Naive thymus-derived CD8-positive, alpha-beta T cell (primary cell): ENCODE measurements around the gene SORCS2. TPM values are rescaled to one million over a fixed set of nuclear protein-coding genes. Genes with fewer than 3 reads are reported as not detected.

ENCODE experiments used
- ATAC-seq, 2 donors: fragments of 150-1000 bp; cut with Tn5 transposase in 1 of 2; sonication (Bioruptor Pico), chemical (Tn5 transposase) in 1 of 2; 1 replicate in 1 of 2; 2 replicates in 1 of 2; pipeline ENCODE4 v1.10.0; 2021; ENCODE audit warnings: mild to moderate bottlenecking in 2 of 2, moderate library complexity in 2 of 2
- POLR2A ChIA-PET: fragments of 350-600 bp; sonication (Branson Sonifier 250); formaldehyde crosslinking; loops from one replicate; lab custom pipeline; 2021; ENCODE audit warnings: antibody characterized with exemption; lab: Charles Lee
- DNase-seq, 10 donors: peaks; one replicate each; pipeline versions ENCODE4 v3.0.0 to v3.0.0-alpha.2; 2020 to 2022
- H3K27ac Mint-ChIP-seq, 10 donors: one replicate each; pipeline ENCODE4 v1.8.0; 2020 to 2022; ENCODE audit warnings: mild to moderate bottlenecking in 10 of 10, mixed read lengths in 10 of 10, moderate library complexity in 4 of 10, inconsistent platforms in 1 of 10
- H3K27me3 Mint-ChIP-seq, 5 donors: one replicate each; pipeline ENCODE4 v1.8.0; 2021 to 2022; ENCODE audit warnings: mixed read lengths in 5 of 5
- H3K36me3 Mint-ChIP-seq, 3 donors: one replicate each; pipeline ENCODE4 v1.8.0; 2020 to 2022; ENCODE audit warnings: mixed read lengths in 3 of 3, mild to moderate bottlenecking in 2 of 3, inconsistent platforms in 1 of 3
- H3K4me1 Mint-ChIP-seq, 4 donors: one replicate each; pipeline ENCODE4 v1.8.0; 2021 to 2022; ENCODE audit warnings: mixed read lengths in 4 of 4
- H3K4me3 Mint-ChIP-seq, 10 donors: one replicate each; pipeline ENCODE4 v1.8.0; 2020 to 2022; ENCODE audit warnings: mild to moderate bottlenecking in 10 of 10, mixed read lengths in 10 of 10, moderate library complexity in 6 of 10, inconsistent platforms in 1 of 10
- H3K9me3 Mint-ChIP-seq, 9 donors: one replicate each; pipeline ENCODE4 v1.8.0; 2020 to 2022; ENCODE audit warnings: mixed read lengths in 9 of 9, mild to moderate bottlenecking in 3 of 9, inconsistent platforms in 1 of 9, moderate library complexity in 1 of 9
- polyA plus RNA-seq, 3 donors: library from polyadenylated mRNA; unstranded; fragments of 300-500 nt; fragmentation: Illumina TruSeq; gene quantifications; one replicate each; pipeline ENCODE4 v1.2.3, GENCODE V29; 2021
- total RNA-seq, 8 experiments: library from RNA in 2 of 8; stranded (reverse) in 2 of 8; gene quantifications; one replicate each; pipeline ENCODE4 v1.2.3 and lab custom pipeline; 2021 to 2026

The SORCS2 gene
- total and polyA plus RNA-seq, 5 experiments from 2014 or later = not detected

- Mint-ChIP-seq H3K27me3 (peaks cover 6 to 13% (median 10%) of the 10 kb centered on the region in 5 donors), H3K36me3 (no peaks in the 10 kb centered on the region), H3K27ac (no peak overlapping the region), H3K4me3 (no peak overlapping the region), H3K4me1 (peaks cover 0 to 3% (median under 1%) of the 10 kb centered on the region in 4 donors), H3K9me3 (peaks cover 0 to 1% (median 0%) of the 10 kb centered on the region in 9 donors)
- DNase-seq (no peak), ATAC-seq (no peak)
- POLR2A ChIA-PET = no interaction called here
Measured at GRCh38 chr4:7278981-7279380, 86.6 kb downstream of the SORCS2 start.

GRCh38 chr4:7279902-7280301, 87.6 kb downstream of the SORCS2 start:
- peaks cover 8 to 13% (median 10%) of the 10 kb centered on the region in 5 donors for H3K27me3 Mint-ChIP-seq

DNA sequence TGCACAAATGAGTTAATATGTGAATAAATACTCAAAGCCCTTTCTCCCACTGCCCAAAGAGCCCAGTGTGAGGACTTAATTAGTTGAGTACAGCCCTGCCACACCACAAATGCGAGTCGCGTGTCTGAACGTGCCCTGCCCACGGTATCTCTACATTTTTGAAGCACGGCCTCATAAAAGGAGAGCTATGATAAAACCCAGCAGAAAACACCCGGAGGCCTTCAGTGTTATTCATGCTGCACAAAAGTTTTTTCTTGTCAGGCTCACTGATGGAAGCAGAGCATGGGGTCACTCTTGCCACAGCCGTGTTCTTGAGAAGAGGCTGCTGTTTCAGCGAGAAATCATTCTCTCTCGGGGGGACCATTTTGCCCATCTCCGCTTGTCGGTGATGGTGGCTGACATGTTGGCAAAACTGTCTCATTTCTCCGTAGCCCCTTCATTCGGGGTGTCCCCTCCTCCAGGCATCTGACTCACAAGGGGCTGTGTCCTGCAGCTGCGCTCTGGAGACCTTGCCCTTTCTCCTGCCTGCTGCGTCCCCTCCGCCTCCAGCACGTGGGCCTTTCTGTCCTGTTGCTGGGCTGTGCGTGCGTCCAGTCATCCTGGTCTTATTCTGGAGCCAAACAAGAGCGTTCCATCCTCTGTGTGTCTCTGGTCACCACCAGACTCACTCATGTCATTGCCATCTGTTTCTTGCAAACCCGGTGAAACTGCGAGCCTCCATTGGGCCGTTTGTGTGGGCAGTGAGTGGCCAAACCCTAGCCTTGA, 88.8 kb downstream of the SORCS2 start:
- DNase-seq (no peak), ATAC-seq (no peak)
- no peak overlapping the region for H3K27ac Mint-ChIP-seq
- POLR2A ChIA-PET = no interaction called here
- H3K4me3 Mint-ChIP-seq = no peak overlapping the region
- H3K27me3 Mint-ChIP-seq = peaks cover 5 to 16% (median 11%) of the 10 kb centered on the region in 5 donors
- no peaks in the 10 kb centered on the region for H3K36me3 Mint-ChIP-seq
- H3K4me1 Mint-ChIP-seq = peaks cover 0 to 5% (median under 1%) of the 10 kb centered on the region in 4 donors
- no peaks in the 10 kb centered on the region for H3K9me3 Mint-ChIP-seq

More at GRCh38 chr4:7279902-7280301, 87.6 kb downstream of the SORCS2 start:
- Mint-ChIP-seq H3K36me3 (no peaks in the 10 kb centered on the region), H3K4me3 (no peak overlapping the region), H3K4me1 (peaks cover 0 to 3% (median under 1%) of the 10 kb centered on the region in 4 donors), H3K27ac (no peak overlapping the region), H3K9me3 (no peaks in the 10 kb centered on the region)
- POLR2A ChIA-PET = no interaction called here
- no peak for ATAC-seq
- DNase-seq = no peak

DNA sequence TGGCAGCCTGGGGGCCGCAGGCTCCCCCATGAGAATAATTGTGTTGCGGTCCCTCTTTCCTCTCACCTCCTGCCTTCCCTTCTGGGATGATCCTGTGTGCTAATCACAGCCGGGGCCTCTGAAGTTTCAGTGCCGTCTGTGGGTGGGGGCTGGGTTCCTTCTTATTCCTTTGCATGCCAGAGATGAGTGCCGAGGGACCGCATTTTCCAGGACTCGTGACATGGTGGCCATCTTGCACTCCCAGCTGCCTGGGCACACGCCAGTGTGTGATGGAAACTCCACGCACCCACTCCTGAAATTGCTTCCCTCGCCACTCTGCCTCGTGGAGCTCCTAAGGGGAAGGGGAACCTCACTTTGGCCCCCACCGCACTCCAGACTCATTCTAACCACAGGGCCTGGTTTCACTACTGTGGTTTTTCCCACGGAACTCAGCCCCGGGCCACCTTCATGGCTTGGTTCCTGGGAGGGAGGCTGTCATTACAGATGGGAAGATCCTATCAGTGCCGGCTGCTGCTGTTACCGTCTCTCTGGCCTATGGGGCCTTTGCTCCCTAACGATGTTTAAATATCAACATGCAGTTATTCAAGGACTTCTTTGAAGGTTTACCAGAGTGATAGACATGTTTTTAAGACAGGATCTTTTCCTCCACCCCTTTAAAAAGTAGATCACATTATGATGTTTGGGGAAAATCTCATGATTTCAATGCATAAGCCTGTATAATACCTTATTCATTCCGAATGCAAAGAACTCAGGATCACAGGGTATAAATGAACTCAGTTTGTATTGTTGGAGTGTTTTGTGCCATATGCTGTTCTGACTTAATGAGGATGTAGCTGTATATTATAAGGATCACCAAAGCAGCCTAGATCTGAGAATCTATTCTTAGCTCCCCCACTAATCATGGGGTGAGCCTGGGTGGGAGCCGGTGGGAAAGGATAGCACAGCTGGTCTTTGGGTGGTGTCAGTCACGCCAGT, 89.6 kb downstream of the SORCS2 start:
- DNase-seq = no peak
- no peak for ATAC-seq
- Mint-ChIP-seq H3K36me3 (no peaks in the 10 kb centered on the region), H3K9me3 (no peaks in the 10 kb centered on the region), H3K27ac (no peak overlapping the region), H3K27me3 (peaks cover 5 to 24% (median 15%) of the 10 kb centered on the region in 5 donors), H3K4me3 (no peak overlapping the region), H3K4me1 (peaks cover 0 to 5% (median under 1%) of the 10 kb centered on the region in 4 donors)
- POLR2A ChIA-PET = no interaction called here

GRCh38 chr4:7282786-7283440, 90.6 kb downstream of the SORCS2 start:
- peaks cover 0 to 5% (median under 1%) of the 10 kb centered on the region in 4 donors for H3K4me1 Mint-ChIP-seq
- H3K4me3 Mint-ChIP-seq = no peak overlapping the region
- ATAC-seq (no peak), DNase-seq (no peak)
- peaks cover 5 to 29% (median 18%) of the 10 kb centered on the region in 5 donors for H3K27me3 Mint-ChIP-seq
- POLR2A ChIA-PET = no interaction called here
- peak overlapping the region in 1 of 10 donors; percentile 12 for H3K27ac Mint-ChIP-seq
- H3K9me3 Mint-ChIP-seq = no peaks in the 10 kb centered on the region
- H3K36me3 Mint-ChIP-seq = no peaks in the 10 kb centered on the region

DNA sequence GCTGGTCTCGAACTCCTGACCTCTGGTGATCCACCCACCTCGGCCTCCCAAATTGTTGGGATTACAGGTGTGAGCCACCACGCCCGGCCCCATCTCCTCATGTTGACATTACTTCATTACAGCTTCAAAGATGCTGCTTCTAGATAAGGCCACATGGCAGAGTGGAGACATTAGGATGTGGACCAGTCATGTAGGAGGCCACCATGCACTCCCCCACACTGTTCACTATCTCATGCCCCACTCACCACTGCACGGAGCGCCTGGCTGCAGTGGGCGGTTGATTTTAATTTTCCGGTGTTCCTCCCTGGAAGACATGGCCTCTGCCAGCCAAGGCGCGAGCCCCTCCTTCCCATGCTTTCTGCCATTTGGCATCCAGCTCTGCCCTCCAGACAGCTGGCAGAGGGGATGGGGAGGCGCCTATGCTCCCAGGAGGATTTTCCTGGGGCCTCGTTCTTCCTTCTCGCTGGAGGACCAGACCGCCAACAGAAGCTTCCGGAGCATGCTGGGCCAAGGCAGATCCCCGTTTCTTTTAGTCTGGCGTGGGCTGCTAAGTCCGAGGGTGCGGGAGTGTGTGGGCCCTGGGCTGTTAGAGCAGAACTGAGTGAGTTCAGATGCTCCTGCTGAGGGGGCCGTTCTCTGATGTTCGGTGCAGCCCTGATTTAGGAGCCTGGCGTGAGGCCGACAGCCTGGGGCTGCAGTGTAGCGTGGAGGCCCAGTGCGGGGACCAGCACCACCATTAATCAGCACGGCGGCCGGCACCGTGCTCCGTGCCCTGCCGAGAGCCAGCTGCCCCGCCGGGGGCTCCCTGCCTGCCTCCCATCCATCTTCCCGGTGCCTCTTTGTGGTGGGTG, 93.1 kb downstream of the SORCS2 start:
- Mint-ChIP-seq H3K4me1 (peaks cover 0 to 5% (median under 1%) of the 10 kb centered on the region in 4 donors), H3K36me3 (no peaks in the 10 kb centered on the region), H3K4me3 (no peak overlapping the region), H3K9me3 (no peaks in the 10 kb centered on the region), H3K27me3 (peaks cover 5 to 39% (median 23%) of the 10 kb centered on the region in 5 donors), H3K27ac (no peak overlapping the region)
- no peak for DNase-seq
- ATAC-seq = no peak
- POLR2A ChIA-PET = no interaction called here

DNA sequence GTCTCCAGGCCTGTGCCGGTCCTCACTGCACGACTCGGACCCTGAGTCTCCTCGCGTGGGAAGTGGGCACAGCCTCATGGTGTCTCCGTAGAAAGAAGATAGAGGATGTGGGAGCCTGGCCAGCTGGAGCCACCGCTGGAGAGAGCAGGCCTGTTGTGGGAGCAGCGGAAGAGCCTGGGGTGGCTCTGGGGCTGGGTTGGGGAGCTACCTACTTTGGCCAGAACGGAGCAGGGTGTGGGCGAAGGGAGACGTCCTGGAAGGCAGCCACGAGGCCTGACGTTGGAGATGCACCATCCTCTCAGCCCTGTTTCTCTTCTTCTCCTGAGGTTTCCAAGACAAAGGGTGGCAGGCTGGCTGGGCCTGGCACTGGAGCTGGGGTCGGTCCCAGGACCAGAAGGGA, 93.8 kb downstream of the SORCS2 start:
- Mint-ChIP-seq H3K4me3 (no peak overlapping the region), H3K27me3 (peaks cover 5 to 39% (median 23%) of the 10 kb centered on the region in 5 donors), H3K4me1 (peaks cover 0 to 5% (median under 1%) of the 10 kb centered on the region in 4 donors), H3K36me3 (no peaks in the 10 kb centered on the region), H3K27ac (no peak overlapping the region), H3K9me3 (no peaks in the 10 kb centered on the region)
- POLR2A ChIA-PET = no interaction called here
- DNase-seq (no peak), ATAC-seq (no peak)

- H3K4me3 Mint-ChIP-seq = no peak overlapping the region
- peaks cover 5 to 39% (median 23%) of the 10 kb centered on the region in 5 donors for H3K27me3 Mint-ChIP-seq
- no peak for ATAC-seq
- POLR2A ChIA-PET = no interaction called here
- no peaks in the 10 kb centered on the region for H3K36me3 Mint-ChIP-seq
- H3K4me1 Mint-ChIP-seq = peaks cover 0 to 5% (median under 1%) of the 10 kb centered on the region in 4 donors
- H3K27ac Mint-ChIP-seq = no peak overlapping the region
- DNase-seq = no peak
- no peaks in the 10 kb centered on the region for H3K9me3 Mint-ChIP-seq
Measured at GRCh38 chr4:7286798-7287197, 94.5 kb downstream of the SORCS2 start.

GRCh38 chr4:7287274-7287917, 95.1 kb downstream of the SORCS2 start:
- Mint-ChIP-seq H3K36me3 (no peaks in the 10 kb centered on the region), H3K4me3 (no peak overlapping the region), H3K4me1 (peaks cover 0 to 5% (median under 1%) of the 10 kb centered on the region in 4 donors), H3K9me3 (no peaks in the 10 kb centered on the region), H3K27me3 (peaks cover 4 to 39% (median 23%) of the 10 kb centered on the region in 5 donors), H3K27ac (no peak overlapping the region)
- no peak for DNase-seq
- POLR2A ChIA-PET = no interaction called here
- ATAC-seq = no peak

DNA sequence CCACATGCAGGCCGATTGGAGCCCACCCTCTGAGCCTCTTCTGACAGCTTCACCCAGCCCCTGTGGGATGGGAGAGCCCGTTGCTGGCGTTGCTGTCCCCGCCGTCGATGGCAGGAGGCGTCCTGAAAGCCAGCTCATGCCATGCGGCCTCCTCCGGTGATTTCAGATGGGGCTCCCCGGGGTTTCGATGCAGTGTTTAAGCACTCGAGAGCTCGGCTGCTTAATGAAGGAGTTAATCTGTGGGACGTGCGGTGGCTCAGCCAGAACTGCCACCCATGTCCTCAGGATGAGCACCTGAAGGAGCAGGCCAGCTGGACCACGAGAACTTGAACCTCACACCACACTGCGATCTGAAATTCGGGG, 95.6 kb downstream of the SORCS2 start:
- no peaks in the 10 kb centered on the region for H3K36me3 Mint-ChIP-seq
- H3K27ac Mint-ChIP-seq = no peak overlapping the region
- H3K27me3 Mint-ChIP-seq = peaks cover 2 to 36% (median 20%) of the 10 kb centered on the region in 5 donors
- DNase-seq (no peak), ATAC-seq (no peak)
- H3K4me3 Mint-ChIP-seq = no peak overlapping the region
- no peaks in the 10 kb centered on the region for H3K9me3 Mint-ChIP-seq
- H3K4me1 Mint-ChIP-seq = peaks cover 0 to 4% (median 0%) of the 10 kb centered on the region in 4 donors
- POLR2A ChIA-PET = no interaction called here

GRCh38 chr4:7288751-7289523, 96.6 kb downstream of the SORCS2 start:
- DNase-seq (no peak), ATAC-seq (no peak)
- peaks cover 0 to 2% (median 0%) of the 10 kb centered on the region in 4 donors for H3K4me1 Mint-ChIP-seq
- H3K4me3 Mint-ChIP-seq = no peak overlapping the region
- POLR2A ChIA-PET = no interaction called here
- no peaks in the 10 kb centered on the region for H3K36me3 Mint-ChIP-seq
- no peak overlapping the region for H3K27ac Mint-ChIP-seq
- H3K27me3 Mint-ChIP-seq = peaks cover 0 to 29% (median 17%) of the 10 kb centered on the region in 5 donors
- no peaks in the 10 kb centered on the region for H3K9me3 Mint-ChIP-seq
